ENCODE results near the gene HDAC4. TPM values are rescaled to one million over a fixed set of nuclear protein-coding genes. Genes with fewer than 3 reads are reported as not detected.

The HDAC4 gene
- total RNA-seq, 2 donors from 2014 or later: 49.8 to 71.7 TPM

- Mint-ChIP-seq H3K36me3 (ENCODE audit: insufficient read depth in 2 of 2) (peaks cover 0 to 3% of the 10 kb centered on the region in 2 donors), H3K27ac (no peak overlapping the region), H3K4me1 (ENCODE audit: low read depth) (peaks cover 21% of the 10 kb centered on the region), H3K4me3 (no peak overlapping the region), H3K27me3 (ENCODE audit: low read depth) (no peaks in the 10 kb centered on the region), H3K9me3 (no peaks in the 10 kb centered on the region)
- DNase-seq: no peak
- ATAC-seq (replicated peaks in 1 of 2): no peak
Observed at GRCh38 chr2:239390546-239391285, 10.1 kb downstream of the HDAC4 start.

- DNase-seq (no peak), ATAC-seq (replicated peaks in 1 of 2) (no peak)
- Mint-ChIP-seq H3K4me1 (ENCODE audit: low read depth) (peaks cover 17% of the 10 kb centered on the region), H3K27me3 (ENCODE audit: low read depth) (no peaks in the 10 kb centered on the region), H3K4me3 (no peak overlapping the region), H3K27ac (no peak overlapping the region), H3K36me3 (ENCODE audit: insufficient read depth in 2 of 2) (peaks cover 0 to 3% of the 10 kb centered on the region in 2 donors), H3K9me3 (no peaks in the 10 kb centered on the region)
Observed at GRCh38 chr2:239389414-239390329, 11.1 kb downstream of the HDAC4 start.

- H3K27ac Mint-ChIP-seq: no peak overlapping the region
- no peaks in the 10 kb centered on the region for H3K27me3 Mint-ChIP-seq (ENCODE audit: low read depth)
Observed at GRCh38 chr2:239388236-239389151, 12.3 kb downstream of the HDAC4 start.

GRCh38 chr2:239387811-239388210 is 13.0 kb downstream of the HDAC4 start:
- Mint-ChIP-seq H3K27ac (no peak overlapping the region), H3K36me3 (ENCODE audit: insufficient read depth in 2 of 2) (peaks cover 0 to 3% of the 10 kb centered on the region in 2 donors), H3K27me3 (ENCODE audit: low read depth) (no peaks in the 10 kb centered on the region), H3K9me3 (no peaks in the 10 kb centered on the region), H3K4me3 (no peak overlapping the region), H3K4me1 (ENCODE audit: low read depth) (peaks cover 9% of the 10 kb centered on the region)
- DNase-seq (no peak), ATAC-seq (replicated peaks in 1 of 2) (no peak)

More at GRCh38 chr2:239388236-239389151, 12.3 kb downstream of the HDAC4 start:
- no peaks in the 10 kb centered on the region for H3K9me3 Mint-ChIP-seq
- peaks cover 0 to 3% of the 10 kb centered on the region in 2 donors for H3K36me3 Mint-ChIP-seq (ENCODE audit: insufficient read depth in 2 of 2)
- H3K4me1 Mint-ChIP-seq (ENCODE audit: low read depth): peaks cover 8% of the 10 kb centered on the region
- no peak for ATAC-seq (replicated peaks in 1 of 2)
- H3K4me3 Mint-ChIP-seq: no peak overlapping the region
- DNase-seq: no peak

GRCh38 chr2:239386872-239387445 is 13.9 kb downstream of the HDAC4 start:
- peaks cover 0 to 3% of the 10 kb centered on the region in 2 donors for H3K36me3 Mint-ChIP-seq (ENCODE audit: insufficient read depth in 2 of 2)
- H3K4me3 Mint-ChIP-seq: no peak overlapping the region
- no peaks in the 10 kb centered on the region for H3K9me3 Mint-ChIP-seq
- H3K27me3 Mint-ChIP-seq (ENCODE audit: low read depth): no peaks in the 10 kb centered on the region
- H3K27ac Mint-ChIP-seq: no peak overlapping the region
- DNase-seq (no peak), ATAC-seq (replicated peaks in 1 of 2) (no peak)
- peaks cover 18% of the 10 kb centered on the region for H3K4me1 Mint-ChIP-seq (ENCODE audit: low read depth)

GRCh38 chr2:239386001-239386670 is 14.7 kb downstream of the HDAC4 start:
- ATAC-seq (replicated peaks in 1 of 2): no peak
- Mint-ChIP-seq H3K4me1 (ENCODE audit: low read depth) (peaks cover 26% of the 10 kb centered on the region), H3K4me3 (no peak overlapping the region), H3K36me3 (ENCODE audit: insufficient read depth in 2 of 2) (peaks cover 0 to 3% of the 10 kb centered on the region in 2 donors), H3K9me3 (no peaks in the 10 kb centered on the region), H3K27me3 (ENCODE audit: low read depth) (no peaks in the 10 kb centered on the region), H3K27ac (peak overlapping the region; percentile 33)
- DNase-seq: no peak

- Mint-ChIP-seq H3K27ac (peak overlapping the region; percentile 33), H3K27me3 (ENCODE audit: low read depth) (no peaks in the 10 kb centered on the region), H3K36me3 (ENCODE audit: insufficient read depth in 2 of 2) (peaks cover 2 to 4% of the 10 kb centered on the region in 2 donors), H3K9me3 (no peaks in the 10 kb centered on the region), H3K4me3 (no peak overlapping the region), H3K4me1 (ENCODE audit: low read depth) (peaks cover 34% of the 10 kb centered on the region)
- ATAC-seq (replicated peaks in 1 of 2): no peak
- DNase-seq: no peak
Observed at GRCh38 chr2:239385096-239386000, 15.5 kb downstream of the HDAC4 start.

GRCh38 chr2:239383759-239384156 is 17.1 kb downstream of the HDAC4 start:
- Mint-ChIP-seq H3K27me3 (ENCODE audit: low read depth) (no peaks in the 10 kb centered on the region), H3K4me3 (no peak overlapping the region), H3K27ac (no peak overlapping the region), H3K9me3 (no peaks in the 10 kb centered on the region), H3K4me1 (ENCODE audit: low read depth) (peaks cover 45% of the 10 kb centered on the region), H3K36me3 (ENCODE audit: insufficient read depth in 2 of 2) (peaks cover 1 to 2% of the 10 kb centered on the region in 2 donors)
- ATAC-seq (replicated peaks in 1 of 2): no peak
- no peak for DNase-seq

- H3K4me3 Mint-ChIP-seq: peak overlapping the region in 1 of 2 donors; percentile 87
- H3K27ac Mint-ChIP-seq: peak overlapping the region; percentile 72
- H3K9me3 Mint-ChIP-seq: no peaks in the 10 kb centered on the region
- no peaks in the 10 kb centered on the region for H3K27me3 Mint-ChIP-seq (ENCODE audit: low read depth)
- peaks cover 47% of the 10 kb centered on the region for H3K4me1 Mint-ChIP-seq (ENCODE audit: low read depth)
- ATAC-seq (replicated peaks in 1 of 2) (no peak), DNase-seq (no peak)
- peaks cover 1 to 2% of the 10 kb centered on the region in 2 donors for H3K36me3 Mint-ChIP-seq (ENCODE audit: insufficient read depth in 2 of 2)
Observed at GRCh38 chr2:239383036-239383758, 17.6 kb downstream of the HDAC4 start.

- H3K27ac Mint-ChIP-seq: peak overlapping the region; percentile 96
- no peaks in the 10 kb centered on the region for H3K27me3 Mint-ChIP-seq (ENCODE audit: low read depth)
- no peaks in the 10 kb centered on the region for H3K9me3 Mint-ChIP-seq
Observed at GRCh38 chr2:239382384-239382880, 18.4 kb downstream of the HDAC4 start.

More at GRCh38 chr2:239382384-239382880, 18.4 kb downstream of the HDAC4 start:
- H3K36me3 Mint-ChIP-seq (ENCODE audit: insufficient read depth in 2 of 2): peaks cover 1 to 2% of the 10 kb centered on the region in 2 donors
- no peak for ATAC-seq (replicated peaks in 1 of 2)
- H3K4me1 Mint-ChIP-seq (ENCODE audit: low read depth): peaks cover 53% of the 10 kb centered on the region
- DNase-seq: no peak
- peak overlapping the region; percentile 87 to 92 for H3K4me3 Mint-ChIP-seq

All from activated T-cell treated with anti-CD3 and anti-CD28 coated beads, Interleukin-2, amount 50 U/mL, for 72 hours (primary cell).